ENCODE measurements around the gene RFX4.

Gene RFX4

DNA sequence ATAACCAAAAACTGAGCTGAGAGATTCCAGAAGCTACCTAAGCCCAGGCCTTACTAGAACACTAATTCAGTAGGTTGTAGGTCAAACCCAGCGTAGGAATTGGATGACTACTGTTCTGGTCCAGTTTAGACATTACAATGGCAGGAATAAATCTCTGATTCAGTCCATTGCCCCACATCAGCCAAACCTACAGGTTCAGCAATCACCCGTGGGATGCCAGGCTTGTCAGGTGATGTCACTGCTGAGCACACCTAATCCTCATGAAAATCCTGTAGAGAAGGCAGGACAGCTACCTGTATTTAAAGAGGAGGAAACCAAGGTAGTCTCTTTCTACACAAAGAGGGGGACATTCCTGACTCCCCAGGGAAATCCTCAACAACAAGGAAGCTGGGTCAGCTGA is 63.7 kb downstream of the RFX4 start:
- DNase-seq (ENCODE audit: low spot score): no peak

DNA sequence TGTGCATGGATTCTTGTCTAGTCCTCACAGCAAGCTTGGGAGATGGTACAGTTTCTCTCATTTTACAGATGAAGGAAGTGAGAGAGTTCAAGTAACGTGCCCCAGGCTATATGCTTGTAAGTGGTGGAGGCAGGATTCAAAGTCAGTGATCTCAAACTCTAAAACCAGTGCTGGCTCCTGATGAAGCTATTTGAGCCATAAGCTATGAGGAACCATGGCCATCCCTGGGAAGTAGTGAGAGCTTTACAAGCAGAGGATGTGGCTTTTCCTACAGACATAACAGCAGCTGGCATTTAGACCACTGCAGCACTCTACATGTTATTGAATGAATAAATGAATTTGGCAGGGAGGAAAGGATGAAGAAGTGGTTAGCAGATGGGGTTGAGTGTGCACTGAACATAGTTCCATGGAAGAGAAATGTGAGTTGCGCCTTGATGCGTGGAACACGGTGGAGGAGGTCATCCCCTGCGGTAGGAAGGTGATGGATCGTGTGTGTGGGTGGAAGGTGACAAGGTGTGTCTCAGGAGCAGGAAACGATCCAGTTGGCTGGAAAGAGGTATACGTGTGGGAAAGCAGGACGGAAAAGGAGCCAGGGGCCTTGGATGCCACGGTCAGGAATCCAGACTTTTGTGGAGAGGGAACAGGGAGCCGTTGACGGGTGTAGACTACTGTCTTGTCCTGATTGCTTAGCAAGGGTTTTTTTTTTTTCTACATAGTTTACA is 65.2 kb downstream of the RFX4 start:
- DNase-seq (ENCODE audit: low spot score): no peak

DNA sequence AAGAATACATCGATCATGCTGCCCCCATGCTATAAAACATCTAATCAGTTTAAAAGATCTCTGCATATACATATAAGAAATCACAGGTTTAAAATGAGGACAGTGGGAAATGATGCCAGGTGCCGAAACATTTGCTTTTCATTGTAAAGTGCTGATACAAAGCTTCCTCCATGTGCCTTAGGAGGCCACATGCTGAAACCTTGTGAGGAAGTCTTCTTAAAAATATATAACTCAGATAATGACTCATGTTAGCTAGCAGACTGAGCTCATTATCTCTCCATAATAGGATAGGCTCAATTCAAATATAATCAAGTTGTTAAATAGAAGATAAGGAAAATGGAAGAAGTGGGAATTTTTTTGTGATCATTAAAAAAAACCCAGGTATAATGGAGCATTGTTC is 65.9 kb downstream of the RFX4 start:
- DNase-seq (ENCODE audit: low spot score): no peak

DNA sequence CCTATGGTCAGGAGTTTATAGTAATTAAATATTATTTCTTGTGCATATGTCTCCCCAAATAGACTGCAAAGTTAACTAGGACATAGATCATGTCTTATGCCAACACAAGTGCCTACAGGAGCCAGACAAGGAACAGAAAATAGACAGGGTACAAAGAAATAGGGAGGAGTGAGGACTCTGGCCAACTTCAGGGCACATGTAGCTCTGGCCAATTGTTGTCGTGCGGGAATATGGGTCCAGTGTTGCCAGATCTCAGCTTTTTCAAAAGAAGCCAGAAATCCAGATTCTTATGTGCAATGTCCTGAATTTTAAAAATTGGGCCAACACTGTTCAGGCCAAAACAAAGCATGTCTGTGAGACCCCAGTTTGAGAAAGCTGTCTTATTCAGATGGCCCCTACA is 68.7 kb downstream of the RFX4 start:
- no peak for DNase-seq (ENCODE audit: low spot score)

DNA sequence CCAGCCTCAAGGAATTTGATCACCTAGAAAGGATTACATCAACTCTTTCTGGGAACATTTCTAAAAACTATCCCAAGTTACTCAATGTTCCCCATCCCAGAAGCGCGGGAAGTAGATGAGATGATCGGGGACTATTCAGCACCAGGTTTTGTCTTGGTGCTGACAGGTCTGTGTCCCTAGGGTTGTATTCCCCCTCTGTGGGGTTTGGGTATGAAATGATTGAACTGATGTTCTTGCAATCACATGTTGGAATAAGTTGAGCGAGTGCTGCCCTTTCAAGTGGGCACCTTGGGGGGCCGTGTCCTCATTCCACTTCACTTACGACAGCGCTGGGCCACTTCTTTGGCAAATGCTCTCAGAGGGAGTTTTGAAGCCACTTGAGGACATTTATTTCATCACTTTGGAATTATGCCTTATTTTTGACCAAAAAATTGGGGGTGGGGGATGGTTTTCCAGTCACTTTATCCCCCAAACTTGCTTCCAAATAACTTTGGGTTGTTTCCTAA is 69.8 kb downstream of the RFX4 start:
- DNase-seq (ENCODE audit: low spot score): no peak

DNA sequence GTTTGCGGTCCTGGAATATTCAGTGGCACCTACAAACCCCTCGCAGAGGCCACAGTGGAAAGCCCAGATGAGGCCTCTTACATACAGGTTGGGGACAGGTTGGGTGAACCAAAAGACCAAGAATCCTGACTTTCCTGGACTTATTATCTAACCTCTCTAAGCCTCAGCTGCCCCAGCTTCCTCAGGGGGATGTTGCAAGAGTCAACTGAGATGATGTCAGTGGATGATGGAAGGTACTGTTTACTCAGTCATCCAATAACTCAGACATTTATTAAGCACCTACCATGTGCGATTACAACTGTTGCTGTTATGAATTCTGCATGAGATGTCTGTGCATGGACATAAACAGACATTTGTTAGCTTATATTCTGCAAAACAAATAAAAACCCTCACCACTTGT is 72.8 kb downstream of the RFX4 start:
- no peak for DNase-seq (ENCODE audit: low spot score)

DNA sequence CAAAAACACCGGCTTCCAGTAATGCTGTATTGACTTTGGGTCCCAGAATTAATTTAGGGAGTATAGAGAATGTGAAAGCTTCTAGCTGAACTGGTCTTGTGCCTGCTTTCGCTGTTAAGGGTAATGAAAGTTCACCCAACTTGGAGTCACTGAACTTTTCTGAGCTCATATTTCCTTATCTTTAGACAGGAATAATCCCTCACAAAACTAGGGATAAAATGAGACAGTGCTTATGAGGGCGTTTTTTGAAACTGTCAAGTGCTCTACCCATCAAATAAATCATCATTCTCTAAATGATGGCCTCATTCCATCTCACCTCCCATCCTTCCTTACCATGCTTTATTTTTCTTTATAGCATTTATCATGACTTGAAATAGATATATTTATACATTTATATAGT is 74.7 kb downstream of the RFX4 start:
- no peak for DNase-seq (ENCODE audit: low spot score)

DNA sequence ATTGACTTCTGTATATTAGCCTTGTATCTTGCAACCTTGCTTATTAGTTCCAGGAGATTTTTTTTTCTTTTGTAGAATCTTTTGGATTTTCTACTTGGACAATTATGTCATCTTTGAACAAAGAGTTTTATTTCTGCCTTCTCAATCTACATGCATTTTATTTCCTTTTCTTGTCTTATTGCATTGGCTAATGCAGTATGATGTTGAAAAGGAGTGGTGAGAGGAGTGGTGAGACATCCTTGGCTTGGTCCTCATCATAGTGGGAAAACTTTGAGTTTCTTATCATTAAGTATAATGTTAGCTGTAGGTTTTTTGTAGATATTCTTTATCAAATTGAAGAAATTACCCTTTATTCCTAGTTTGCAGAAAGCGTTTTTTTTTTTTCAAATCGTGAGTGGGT is 80.6 kb downstream of the RFX4 start:
- no peak for DNase-seq (ENCODE audit: low spot score)

DNA sequence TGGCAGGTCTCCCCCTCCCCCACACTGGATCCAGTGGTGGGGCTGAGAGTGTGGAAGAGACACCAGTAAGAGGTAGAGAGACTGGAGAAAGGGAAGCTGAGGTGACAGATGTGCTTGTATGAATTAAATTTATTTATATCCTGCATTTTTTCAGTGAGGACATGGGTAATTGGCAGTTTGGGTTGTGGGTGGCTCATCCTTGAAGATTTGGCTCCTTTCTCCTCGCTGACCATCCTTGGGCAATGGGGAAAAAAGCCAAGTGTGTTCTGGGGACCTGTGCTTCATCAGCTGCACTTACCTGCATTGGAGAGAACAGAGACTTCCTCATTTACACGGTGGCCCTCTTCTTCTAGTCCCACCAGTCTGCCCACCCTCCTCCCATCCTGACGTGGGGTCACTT is 86.4 kb downstream of the RFX4 start:
- DNase-seq (ENCODE audit: low spot score): no peak

DNA sequence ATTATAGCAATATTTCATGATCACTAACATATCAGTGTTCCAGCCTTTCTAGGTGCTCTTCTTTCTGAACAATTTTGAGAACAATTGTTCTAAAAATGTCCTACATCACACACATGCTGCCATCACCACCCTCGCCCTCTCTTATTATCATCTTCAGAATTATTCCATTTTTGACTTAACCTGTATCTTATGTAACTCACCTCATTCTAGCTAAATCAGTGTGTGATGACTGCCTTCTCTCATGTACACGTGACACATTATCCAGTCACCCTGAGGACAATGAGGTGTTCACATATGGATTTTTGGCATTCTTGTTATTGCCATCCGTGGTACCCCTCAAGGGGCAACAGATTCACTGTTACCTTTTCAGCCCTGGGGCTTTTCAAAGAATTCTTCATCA is 87.3 kb downstream of the RFX4 start:
- no peak for DNase-seq (ENCODE audit: low spot score)

DNA sequence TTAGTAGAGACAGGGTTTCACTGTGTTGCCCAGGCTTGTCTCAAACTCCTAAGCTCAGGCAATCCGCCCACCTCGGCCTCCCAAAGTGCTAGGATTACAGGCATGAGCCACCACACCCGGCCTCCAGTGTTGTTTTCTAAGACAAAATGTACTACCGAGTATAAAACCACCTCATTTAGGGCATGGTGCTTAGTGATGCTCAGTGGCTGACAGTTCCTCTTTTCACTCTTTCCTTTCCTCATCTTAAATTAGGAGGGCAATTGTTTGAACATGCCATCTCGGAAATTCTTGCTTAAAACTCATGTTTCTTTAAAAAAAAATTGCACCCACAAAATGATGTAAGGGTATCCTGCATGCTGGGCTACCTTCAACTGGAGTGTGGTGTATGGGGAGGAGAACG is 89.0 kb downstream of the RFX4 start:
- DNase-seq (ENCODE audit: low spot score): no peak

DNA sequence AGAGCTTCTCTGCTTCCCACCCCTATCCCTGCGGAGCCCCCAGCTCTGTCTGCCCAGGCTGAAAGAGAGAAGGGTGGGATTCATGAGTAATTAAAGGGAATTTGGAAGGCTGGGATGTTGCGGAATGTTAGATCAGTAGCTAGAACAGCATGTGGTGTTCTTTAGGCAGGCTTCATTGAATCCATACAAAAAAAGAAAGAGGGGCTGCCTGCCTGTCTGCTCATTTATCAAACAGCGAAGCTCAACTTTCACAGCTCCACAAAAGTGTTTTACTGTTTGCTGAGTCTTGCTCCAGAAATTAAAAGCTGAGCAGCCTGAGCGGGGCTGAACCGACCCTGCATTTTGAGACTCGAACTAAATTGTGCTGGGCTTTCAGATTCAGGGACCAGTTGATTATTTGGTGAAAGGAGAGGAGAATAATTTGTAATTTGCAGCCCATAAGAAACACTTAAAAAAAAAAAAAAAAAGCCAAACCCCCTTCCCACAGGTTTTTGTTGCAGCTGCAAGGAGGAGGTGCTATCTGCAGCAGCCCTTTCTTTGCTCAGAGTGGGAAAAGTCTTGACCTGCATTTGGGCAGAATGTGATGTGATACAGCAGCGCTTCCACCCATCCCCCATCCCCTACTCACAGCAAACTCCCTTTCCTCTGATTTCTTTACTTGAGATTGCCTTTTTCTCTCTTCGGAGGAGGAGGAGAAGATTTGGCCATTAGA is 89.7 kb downstream of the RFX4 start:
- no peak for DNase-seq (ENCODE audit: low spot score)

DNA sequence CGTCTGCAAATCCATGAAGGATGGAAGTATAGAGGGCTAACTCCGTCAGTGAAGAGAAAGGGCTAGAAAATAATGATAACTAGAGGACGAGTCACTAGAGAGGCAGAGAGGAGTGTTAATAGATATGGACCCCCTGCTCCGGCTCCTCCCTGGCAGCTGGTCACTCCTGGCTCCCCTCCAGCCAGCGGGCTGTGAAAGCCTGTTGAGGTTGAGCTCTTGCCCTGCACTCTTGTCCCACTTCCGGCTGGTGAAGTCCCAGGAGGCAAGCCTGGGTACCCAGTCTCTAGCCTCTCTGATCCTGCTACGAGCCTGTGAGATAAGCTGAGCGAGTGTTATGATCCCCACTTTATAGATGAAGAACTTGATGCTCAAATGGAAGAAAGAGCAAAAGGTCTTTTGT is 90.3 kb downstream of the RFX4 start:
- DNase-seq (ENCODE audit: low spot score): no peak

DNA sequence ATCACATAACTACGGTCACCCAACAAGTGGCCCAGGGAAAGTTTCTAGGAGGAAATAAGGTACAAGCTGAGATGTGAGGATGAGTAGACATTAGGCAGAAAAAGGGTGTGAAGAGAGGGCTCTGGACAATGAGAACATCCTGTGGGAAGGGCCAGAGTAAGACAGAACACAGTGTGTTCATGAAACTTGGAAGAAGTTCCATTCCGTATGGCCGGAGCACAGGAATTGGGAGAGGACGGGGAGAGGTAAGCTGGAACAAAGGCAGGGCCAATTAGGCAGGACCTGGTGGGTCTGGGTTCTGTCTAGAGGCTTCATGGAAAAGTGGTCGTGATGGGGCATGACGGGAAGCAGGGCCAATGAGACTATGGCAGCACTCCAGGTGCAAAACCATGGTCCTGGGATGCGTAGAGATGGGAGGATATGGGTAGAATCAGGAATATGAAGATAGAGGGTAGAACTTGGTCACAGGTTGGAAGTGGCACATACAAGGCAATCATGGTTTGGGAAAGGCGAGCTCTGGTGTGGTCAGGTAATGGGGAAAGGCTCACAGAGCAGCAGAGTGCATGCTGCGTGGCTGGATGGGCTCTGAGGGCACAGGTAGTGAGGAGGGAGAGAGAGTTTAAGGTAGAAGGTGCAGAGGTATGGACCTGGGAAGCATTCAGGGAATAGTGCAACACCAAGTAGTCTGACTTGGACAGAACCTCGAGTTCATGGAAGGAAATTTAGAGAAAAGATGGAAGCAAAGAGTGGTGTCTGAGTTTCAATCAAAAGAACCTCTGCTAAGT is 93.0 kb downstream of the RFX4 start:
- no peak for DNase-seq (ENCODE audit: low spot score)

DNA sequence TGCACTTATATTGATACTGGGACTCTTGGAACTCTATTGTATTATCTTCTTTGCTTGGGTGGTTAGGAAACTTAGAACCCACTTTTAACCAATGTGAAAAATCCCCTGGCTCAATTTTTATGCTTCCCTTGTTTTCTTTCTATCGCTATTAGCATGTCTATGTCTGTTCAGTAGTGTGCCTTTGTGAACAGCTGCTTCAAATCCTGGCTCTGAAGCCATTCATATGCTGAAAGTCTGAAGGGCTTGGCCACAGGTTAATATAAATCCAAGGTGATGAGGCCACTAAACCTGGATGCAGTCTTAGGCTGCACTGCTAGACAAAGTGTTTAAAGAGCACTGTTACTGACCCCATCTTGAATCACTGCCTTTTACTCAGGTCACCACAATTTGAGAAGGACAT is 96.8 kb downstream of the RFX4 start:
- DNase-seq (ENCODE audit: low spot score): no peak

DNA sequence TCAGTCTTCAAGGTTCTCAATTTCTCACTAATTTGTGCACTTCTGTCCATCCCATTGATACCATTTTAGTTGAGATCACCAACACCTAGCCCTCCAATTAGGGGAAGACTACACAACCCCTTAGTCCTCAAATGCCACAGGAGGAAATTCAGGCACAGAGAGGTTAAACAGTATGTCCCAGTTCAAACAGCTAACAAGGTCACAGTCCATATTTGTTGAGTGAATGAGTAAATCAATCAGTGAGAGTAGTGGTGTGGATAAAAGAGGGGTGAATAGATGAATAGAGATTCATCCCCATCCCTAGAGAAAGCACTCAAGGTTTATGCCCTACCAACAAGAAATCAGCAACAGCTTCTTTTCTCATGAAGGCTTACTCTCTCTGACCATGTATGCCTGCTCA is 97.5 kb downstream of the RFX4 start:
- no peak for DNase-seq (ENCODE audit: low spot score)

DNA sequence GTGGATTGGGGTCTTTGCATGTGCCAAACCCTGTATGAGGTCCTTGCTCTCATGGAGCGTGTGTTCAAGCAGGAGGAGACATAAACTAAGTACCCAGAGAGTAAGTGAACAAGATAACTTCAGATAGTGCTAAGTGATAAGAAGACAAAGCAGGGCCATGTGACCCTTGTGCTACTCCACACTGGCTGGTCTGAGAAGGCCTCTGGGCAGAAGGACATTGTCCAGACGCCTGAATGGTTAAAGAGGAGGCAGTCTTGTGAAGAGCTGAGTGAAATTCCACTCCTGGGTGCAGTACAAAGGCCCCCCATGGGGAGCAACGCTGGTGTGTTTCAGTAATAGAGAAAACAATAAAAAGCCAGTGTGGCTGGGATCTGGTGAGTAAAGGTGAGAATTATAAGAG is 98.4 kb downstream of the RFX4 start:
- no peak for DNase-seq (ENCODE audit: low spot score)

DNA sequence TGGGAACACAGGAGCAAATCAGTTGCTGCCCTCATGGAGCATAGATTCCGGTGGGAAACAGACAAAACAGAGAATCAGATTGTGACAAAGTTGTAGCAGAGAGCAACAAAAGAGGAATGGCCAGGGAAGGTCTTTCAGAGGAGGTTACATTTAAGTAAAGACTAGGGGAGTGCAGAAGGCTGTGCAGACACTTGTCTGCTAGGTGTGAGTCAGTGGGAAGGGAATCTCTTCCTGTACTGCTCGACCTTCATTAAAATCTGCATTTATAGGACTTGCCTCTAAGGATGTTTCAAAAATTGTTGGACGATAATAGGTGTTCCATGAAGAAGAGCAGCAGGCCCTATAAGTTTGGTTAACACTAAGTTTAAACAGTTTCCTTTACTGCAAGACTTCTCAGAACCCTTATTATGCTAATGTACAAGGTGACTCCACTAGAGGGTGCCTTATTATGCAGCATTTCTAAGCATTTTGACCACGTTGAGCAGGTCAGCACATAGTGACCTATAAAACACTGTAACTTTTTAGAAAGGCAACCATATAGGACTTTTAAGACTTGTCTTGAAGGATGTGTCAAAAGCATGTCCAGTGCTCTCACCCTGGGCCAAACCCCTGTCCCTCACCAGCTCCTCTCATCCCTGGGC is 99.9 kb downstream of the RFX4 start:
- DNase-seq (ENCODE audit: low spot score): peak; percentile 3

DNA sequence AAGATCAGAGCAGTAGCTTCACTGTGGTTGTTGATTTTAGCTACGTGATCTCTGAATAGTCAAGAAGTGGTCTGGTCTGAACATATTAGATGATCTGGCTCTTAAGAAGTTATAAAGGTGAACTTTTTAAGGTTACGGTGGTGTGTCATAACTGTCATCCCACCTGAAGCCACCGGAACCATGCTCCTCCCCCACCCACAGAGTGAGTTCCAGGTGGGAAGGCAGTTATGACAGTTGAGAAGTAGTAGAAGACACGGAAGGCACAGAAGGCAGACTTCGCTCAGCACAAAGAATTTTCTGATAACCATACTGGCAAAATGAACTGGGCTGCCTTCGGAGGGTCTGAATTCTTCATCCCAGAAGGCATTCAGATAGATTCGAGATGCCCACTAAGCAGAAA is 101.7 kb downstream of the RFX4 start:
- DNase-seq (ENCODE audit: low spot score): no peak

DNA sequence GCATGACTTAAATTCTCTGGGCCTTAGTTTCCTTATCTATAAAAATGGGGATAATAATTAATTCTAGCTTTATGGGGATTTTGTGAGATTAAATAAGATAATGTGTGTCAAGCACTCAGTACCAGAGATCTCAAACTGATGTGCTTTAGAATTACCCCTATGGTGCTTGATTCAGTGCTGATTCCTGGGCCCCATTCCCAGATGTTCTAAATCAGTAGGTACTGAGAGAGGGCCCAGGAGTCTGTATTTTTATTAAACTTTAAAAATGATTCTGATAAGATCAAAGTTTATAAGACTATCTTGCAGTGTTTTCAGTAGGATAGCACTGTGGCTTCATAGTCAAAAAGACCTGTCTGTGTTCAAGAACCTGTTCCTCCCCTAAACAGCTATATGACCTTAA is 102.6 kb downstream of the RFX4 start:
- DNase-seq (ENCODE audit: low spot score): no peak

DNA sequence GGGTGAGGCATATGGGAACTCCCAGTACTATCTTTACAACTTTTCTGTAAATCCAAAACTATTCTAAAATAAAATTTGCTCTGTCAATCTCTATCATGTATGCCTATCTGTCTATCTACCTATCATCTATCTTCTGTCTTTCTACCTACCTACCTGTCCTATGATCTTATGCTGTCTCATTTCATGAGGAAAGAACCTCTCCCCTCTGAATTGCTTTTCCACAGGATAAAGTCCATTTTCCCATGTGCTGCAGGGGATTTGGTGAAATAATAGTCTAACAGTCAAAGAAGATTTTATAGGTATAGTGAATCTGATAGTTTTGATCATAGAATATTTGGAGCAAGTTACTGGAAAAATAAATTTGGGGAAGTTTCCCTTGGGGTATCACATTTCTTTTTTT is 104.9 kb downstream of the RFX4 start:
- no peak for DNase-seq (ENCODE audit: low spot score)

DNA sequence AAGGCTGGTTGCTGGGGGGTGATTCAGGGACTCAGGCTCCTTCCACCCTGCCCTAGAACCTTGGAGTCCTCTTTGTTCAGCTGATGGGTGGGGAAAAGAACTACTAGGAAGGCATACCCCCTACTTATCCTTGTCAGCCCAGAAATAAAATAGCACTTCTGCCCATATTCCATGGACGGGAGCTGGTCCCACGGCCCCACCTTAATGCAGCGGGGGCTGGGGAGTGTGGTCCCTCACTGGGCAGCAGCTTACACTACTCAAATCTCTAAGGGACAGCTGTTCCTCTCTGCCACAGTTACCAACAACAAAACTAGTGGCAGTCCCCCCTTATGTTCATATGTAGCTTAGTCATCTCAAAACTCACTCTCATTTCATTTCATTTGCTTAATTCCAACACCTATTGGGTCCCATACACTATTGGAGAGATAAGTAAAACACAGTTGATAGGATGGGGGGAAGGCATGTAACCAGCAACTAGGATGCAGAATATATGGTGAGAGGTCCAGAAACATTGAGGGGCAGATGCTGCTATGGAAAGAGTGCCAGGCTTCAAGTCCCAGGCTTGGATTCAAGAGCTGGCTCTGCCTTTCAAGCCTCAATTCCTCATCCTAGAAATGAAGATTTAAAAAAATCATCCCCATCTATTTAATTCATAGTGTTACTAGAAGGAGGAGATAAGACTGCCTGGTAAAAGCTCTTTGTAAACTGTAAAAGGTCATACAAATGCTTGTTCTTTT is 107.9 kb downstream of the RFX4 start:
- no peak for DNase-seq (ENCODE audit: low spot score)
